HG02884 (cell line): ENCODE measurements around the gene C2orf76.

Experiments used
- ATAC-seq: cut with Tn5 transposase; IDR thresholded peaks from one replicate; pipeline ENCODE4 v1.9.1; 2021; ENCODE audit warnings: mild to moderate bottlenecking, moderate library complexity; ENCODE audit not compliant: unreplicated experiment

The C2orf76 gene

DNA sequence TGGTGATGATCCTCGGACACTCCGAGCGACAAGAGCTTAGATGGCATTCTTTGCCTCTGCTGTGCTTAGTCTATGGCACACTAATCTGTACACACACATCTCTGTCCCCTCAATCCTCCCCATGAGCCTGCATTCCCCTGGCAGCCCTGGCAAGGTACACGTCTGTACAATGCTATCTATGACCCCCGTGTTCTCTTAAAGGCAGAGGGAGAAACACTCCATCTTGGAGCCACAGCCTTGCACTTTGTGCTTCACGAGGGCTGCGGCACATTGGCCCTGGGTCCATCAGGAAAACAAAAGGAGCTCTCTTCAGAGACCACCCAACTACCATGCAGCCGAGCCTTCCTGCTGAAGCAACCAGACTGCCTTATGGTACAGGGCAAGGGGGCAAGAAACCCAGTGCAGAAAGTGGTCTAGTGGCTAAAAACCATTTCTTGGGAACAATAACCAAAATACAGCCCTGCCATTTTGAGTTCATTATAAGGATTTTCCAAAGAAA, 100.5 kb downstream of the C2orf76 start:
- no peak for ATAC-seq

DNA sequence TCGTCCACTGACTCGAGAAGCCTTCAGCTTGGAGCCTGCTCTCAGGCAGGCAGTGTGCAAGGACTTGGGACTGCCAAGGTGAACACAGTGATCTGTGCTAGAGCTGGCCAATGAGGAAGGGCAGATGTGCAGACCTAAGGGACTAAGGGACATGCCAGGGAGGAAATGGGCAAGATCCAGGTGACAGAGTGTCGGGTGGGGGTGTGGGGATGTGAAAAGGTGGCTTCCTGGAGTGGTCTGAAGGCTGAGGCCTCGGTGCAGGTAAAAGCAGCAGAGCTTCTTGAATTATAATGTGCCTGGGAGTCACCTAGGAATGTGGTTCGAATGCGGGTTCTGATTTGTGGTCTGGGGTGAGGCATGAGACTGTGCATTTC, 101.0 kb downstream of the C2orf76 start:
- no peak for ATAC-seq

DNA sequence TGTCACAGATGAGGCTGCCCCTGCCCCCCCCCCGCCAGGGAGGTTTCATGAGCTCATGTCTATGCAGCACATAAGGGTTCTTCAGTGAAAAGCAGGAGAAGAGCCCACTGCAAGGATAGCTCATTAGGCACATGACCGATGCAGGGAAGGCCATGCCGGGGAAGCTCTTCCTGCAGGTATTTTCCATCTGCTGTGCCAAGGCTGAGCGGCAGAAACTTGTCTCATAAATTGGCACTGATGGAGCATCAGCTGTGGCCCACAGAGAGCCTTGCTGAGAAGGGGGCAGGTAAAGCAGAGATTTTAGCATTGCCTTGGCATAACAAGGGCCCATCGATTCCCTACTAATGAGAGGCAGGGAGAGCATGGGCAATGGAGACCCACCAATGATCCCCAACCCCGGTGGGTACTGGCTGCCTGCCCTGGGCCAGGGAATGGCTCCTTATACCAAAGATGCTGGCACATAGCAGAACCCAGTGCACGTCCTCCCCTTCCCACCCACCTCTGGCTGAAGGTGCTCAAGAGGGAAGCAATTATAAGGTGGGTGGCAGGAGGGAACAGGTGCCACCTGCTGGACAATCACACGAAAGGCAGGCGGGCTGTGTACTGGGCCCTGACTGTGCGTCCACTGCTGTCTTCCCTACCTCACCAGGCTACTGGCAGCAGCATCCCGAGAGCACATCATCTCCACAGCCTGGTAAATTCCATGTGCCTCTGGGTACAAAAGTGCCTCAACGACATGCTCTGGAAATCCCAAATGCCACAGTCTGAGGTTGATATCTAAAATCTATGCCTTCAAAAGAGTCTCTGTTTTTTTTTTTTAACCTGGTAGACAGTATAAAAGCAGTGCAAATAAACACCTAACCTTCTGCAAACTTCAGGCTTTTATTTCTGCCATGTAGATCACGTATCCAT, 101.6 kb downstream of the C2orf76 start:
- peak; percentile 97 for ATAC-seq

DNA sequence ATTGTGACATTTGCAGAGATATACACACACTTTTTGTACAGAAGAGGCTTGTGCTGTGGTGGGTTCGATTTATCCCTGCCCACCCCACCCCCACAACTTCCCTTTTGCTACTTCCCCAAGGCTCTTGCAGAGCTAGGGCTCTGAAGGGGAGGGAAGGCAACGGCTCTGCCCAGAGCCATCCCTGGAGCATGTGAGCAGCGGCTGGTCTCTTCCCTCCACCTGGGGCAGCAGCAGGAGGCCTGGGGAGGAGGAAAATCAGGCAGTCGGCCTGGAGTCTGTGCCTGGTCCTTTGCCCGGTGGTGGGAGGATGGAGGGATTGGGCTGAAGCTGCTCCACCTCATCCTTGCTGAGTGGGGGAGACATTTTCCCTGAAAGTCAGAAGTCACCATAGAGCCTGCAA, 103.0 kb downstream of the C2orf76 start:
- no peak for ATAC-seq

DNA sequence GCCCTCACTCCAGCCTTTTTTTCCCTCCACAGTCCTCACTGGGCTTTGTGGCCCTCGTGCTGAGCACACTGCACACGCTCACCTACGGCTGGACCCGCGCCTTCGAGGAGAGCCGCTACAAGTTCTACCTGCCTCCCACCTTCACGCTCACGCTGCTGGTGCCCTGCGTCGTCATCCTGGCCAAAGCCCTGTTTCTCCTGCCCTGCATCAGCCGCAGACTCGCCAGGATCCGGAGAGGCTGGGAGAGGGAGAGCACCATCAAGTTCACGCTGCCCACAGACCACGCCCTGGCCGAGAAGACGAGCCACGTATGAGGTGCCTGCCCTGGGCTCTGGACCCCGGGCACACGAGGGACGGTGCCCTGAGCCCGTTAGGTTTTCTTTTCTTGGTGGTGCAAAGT, 103.6 kb downstream of the C2orf76 start:
- ATAC-seq: no peak

DNA sequence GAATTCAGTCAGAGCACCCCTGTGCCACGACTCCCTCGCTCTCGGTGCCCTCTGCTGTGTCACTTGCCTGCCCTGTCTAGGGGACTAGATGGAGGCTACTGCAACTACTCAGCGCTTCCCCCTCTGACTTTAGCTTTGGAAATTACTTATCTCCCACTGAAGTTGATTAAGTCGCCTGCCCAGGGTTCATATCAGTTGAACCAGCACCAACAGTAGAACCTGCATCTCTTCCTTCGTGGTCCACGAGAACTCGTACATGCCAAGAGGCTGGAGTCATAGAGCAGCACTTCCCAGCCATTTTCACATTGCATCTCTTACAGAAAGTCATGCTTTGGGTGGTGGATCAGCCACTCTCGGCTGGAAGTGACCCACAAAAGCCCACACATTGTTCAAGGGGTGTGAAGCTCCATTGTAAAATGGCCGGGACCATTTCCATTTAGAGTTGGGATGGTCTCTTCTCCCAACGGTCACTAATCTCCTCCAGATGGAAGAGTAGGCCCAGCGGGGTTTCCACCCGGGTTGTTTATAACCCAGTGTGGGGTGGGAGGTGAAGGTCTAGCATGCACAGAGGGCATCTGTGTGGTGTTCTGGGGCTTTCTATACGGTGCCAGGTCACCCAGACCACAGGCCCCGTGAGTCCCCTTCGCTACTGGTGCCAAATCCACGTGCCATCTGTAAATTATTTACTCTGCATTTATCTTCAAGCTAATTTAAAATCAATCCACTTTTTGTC, 105.0 kb downstream of the C2orf76 start:
- no peak for ATAC-seq

DNA sequence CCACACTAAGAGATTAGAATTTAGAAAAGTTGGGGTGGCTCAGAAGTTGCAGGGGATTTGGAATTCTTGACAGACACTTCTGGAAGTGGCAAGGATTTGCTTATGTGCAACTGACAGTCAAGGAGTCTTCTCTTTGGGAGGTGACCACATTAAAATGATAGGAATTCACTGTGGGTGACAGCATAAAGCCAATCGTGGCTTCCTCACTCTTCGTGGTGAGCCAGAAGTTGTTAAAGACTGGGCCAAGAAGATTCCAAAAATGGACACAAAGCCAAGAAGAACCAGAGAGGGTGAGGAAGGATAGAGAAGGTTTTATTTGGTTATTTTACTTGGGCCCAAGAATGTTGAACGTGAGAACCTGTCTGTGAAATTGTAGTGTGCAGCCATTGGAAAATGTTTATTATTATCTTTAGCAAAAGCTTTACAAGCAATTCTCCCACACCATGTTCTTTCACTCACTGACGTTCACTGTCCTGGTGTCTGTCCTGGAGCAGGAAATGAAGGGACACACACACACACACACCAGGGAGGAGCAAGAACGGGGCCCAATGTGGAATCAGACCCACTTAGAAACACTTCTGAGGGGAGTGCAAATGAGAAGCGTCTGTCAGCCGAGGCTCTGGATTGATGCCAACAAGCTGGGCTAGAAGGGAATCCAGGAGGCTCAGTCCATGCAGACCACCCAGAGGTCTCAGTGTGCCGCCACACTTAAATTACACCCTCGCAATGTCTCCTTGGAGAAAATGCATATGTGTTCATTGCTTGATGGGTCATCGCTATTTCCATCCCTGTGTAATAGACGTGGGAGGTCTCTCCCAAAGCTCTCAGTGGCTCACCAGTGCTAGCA, 105.8 kb downstream of the C2orf76 start:
- ATAC-seq: no peak

DNA sequence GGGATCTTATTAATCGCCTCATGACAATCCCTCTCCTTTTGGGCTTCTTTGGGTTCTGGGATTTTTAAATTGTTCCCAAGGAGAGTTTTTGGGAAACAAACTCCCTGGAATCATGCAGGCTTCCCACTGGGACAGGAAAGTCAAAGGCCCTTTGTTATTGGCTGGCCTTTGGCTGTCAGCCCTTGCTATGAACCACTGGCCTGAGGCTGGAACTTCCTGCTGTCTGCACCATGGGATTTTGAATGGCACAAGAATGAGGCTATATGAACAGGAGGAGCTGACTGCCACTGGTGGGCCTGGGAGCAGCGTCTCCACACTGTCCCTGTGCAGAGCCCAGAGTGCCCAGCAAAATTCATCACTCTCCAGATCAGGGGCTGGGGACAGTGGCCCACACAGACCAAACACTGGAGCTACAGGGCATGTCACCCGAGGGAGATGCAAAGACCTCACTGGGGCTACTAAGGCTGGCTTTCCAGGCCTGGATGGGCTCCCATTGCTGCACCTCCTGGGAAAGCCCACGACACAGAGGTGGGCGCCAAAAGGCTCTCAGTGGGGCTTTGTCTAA, 107.3 kb downstream of the C2orf76 start:
- ATAC-seq: no peak

DNA sequence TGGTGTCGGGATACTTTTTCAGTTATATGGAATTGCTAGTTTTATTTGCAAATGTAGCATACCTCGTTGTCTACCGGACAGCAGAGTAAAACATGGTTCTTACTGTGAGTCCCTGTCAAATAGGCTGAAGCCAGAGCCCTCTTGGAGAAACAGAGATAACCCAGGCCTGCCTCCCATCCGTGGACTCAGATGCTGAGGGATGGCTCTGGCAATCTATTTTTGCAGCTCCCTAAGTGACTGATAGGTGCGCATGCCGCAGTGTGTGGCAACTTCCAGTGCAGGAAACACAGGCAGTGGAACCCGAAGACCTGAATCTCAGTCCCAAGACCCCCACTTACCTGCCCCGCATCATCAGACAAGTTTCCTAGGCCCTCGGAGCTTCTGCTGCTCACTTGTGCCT, 109.4 kb downstream of the C2orf76 start:
- ATAC-seq: no peak

DNA sequence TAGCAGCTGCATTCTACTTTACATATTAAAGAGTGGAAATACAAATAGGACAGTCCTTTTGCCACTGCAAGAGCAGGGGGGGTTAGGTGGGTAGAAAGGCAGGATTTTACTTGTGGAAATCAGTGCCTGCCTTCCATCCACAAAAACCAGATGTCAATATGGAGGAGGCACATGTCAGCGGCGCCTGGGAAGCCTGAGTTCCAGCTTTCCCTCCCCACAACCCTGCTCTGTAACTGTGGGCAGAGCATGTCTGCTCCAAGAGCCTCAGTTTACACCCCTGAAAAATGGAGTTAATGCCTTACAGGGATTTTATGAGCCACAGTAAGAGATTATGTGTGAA, 110.1 kb downstream of the C2orf76 start:
- ATAC-seq: no peak

DNA sequence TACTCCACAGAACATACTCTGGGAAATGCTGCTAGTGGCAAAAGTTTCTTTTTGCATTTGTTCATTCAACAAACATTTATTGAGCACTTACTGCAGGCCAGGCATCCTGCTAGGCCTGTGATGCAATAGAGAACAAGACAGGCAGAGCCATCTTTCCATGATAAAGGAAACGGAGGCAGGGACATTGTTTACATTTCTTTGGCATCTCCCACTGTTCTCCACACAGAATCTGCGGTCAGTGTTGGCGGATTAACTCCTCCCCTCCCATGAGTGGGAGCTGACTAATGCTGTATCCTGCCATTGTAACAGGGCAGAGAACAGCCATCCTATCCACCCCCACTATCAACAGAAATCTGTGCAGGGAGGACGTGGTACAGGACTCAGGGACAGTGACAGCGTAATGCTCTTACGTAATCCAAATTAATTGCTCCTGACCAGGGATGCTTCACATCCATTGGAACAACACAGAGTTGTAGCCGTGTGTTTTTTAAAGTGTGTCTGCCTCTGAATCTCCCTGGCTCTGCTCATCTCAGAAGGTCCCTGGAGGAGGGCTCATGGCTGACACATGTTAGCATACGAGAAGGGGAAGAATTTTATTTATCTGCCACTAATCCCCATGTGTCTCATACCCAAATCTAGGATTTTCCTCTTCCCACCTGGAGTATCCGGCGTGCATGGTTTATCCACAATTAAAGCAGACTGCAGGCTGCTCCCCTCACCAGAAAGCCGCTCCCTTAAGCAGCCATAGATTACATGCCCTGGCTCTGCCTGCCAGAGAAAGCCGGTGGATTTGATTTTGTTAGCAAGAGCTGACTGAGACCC, 110.7 kb downstream of the C2orf76 start:
- ATAC-seq: no peak

DNA sequence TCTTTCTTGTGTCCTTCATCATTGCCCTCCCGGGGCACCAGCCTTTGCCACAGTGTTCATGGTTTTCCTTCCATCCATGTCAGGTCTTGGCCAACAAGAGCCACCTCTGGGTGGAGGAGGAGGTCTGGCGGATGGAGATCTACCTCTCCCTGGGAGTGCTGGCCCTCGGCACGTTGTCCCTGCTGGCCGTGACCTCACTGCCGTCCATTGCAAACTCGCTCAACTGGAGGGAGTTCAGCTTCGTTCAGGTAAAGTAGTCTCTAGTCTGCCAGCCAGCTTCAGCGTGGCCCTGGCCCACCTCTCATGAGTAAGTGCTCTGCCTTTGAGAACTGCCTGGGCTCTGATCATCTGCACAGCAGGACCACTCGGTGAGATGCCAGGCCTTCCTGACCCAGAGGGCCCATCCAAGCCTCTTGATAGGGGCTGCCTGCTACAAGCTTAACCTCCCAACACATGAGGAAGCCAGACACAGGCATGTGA, 112.0 kb downstream of the C2orf76 start:
- no peak for ATAC-seq

DNA sequence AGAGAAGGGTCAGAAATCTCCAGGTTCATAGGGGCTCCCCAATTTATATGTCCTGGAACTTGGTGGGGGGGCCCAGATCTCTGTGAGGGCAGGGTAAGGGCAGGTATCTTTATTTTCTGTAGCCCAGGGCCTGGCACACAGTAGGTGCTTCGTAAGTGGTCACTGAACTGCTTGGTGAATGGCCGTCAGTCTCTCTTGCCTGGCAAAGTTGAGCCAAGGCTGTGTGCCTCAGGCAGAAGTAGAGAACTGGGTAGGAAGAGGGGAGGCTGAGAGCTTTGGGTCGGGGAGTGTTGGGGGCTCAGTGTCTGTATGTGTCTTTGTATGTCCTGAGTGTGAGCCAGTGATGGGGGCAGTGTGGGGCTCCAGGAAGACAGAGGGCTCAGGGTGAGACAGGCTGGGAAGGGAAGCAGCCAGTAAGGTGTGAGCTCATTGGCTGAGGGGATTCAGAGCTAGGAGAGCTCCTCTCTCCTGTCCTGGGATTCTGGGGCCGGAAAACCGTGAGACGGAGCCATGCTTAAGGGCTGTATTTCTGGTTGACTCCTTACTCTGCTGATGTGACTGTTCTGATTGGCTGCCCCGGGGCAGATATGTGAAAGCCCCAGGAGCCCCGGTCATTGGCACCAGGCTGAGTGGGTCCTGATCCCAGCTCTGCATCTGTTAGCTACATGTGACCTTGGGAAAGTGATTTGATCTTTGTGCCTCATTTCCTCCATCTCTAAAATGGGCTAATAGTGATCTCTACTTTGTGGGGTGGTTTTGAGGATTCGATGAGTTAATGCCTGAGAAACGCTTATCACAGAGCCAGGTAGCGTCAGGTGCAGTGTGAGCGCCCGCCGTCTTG, 112.7 kb downstream of the C2orf76 start:
- ATAC-seq: no peak

DNA sequence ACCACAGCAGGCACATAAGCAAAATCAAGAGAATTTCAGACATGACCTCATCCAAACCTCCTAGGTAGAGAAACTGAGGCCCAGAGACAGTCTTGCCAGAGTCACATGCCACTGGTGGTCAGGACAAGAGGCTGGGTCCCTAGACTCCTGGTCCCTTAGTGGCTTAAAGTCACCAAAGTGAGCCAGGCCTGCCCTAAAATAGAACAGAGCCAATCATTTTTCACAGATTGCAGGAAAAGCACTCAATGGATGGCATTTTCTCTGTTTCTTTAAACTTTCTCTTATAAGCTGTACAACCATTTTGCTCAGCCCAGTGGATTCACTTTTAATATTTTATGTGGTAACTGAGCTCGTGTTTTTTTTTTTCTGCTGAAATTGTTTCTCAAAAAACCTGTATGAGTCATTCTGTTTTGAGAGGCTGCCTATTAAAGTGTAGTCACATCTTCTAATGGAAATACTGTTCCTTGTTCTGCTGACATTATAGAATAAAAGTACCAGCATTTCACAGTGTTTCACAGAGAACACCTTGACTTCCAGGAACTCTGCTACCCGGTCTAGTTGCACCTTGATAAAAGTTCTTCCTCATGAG, 113.4 kb downstream of the C2orf76 start:
- ATAC-seq: no peak
